GM12874 (cell line): ENCODE data around the gene LYRM4.

Source experiments
- CTCF ChIP-seq: IDR thresholded peaks from 2 replicates; pipeline ENCODE4 v1.5.1; 2011; ENCODE audit warnings: low read depth, mild to moderate bottlenecking, control low read depth, low read length, moderate library complexity; ENCODE audit not compliant: insufficient read depth

Gene LYRM4

GRCh38 chr6:5093231-5094015 is 167.3 kb downstream of the LYRM4 start:
- no peak for TF ChIP-seq CTCF

GRCh38 chr6:5091210-5092069 is 169.3 kb downstream of the LYRM4 start:
- TF ChIP-seq CTCF, result no peak

- no peak for TF ChIP-seq CTCF
These were observed 170.1 kb downstream of the LYRM4 start for GRCh38 chr6:5090603-5091002.

- no peak for TF ChIP-seq CTCF
These were observed 171.0 kb downstream of the LYRM4 start for GRCh38 chr6:5089481-5090438.

GRCh38 chr6:5088780-5089179 is 172.0 kb downstream of the LYRM4 start:
- TF ChIP-seq CTCF, result no peak

- no peak for TF ChIP-seq CTCF
These were observed 173.4 kb downstream of the LYRM4 start for GRCh38 chr6:5087389-5087788.
